ENCODE measurements around the gene POLR3E.

POLR3E gene

DNA sequence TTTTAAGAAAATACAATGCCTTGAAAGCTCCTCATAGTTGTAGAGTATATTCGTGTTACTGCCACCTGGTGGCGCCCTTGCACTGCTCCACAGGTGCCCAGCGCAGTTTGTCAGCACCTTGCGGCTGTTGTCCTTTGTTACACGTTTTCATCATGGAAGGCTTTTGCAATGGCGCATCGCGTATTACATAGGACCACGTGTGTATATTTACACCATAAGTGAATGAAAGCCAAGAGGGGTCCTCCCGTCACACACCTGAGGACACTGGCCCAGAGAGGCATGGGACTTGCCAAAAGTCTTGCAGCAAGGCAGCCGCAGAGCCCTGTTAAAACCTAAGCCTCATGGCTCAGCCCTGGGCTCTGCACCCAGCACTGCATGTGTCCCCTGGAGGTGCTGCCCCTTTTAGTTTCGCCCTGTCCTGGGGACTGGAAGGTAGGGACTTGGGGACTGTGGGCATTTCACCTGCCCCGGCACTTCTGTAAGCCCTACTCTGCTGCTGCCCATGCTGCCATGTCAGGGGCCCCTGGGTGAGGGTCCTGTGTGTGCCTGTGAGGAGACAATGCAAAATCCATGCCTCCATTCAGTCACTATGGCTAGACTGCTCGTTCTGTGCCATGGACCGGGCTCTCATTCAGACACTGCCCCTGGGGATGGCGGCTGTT is 24.3 kb downstream of the POLR3E start:
- Histone ChIP-seq H3K36me3 (peaks cover 96% of the 10 kb centered on the region), H3K9me3 (ENCODE audit: severe bottlenecking) (no peaks in the 10 kb centered on the region), H3K27me3 (ENCODE audit: insufficient read depth, low read depth, severe bottlenecking) (no peaks in the 10 kb centered on the region), H3K4me3 (ENCODE audit: low read depth, low read length) (no peak overlapping the region), H3K27ac (peak overlapping the region; percentile 57)
- TF ChIP-seq, protein P1, sequence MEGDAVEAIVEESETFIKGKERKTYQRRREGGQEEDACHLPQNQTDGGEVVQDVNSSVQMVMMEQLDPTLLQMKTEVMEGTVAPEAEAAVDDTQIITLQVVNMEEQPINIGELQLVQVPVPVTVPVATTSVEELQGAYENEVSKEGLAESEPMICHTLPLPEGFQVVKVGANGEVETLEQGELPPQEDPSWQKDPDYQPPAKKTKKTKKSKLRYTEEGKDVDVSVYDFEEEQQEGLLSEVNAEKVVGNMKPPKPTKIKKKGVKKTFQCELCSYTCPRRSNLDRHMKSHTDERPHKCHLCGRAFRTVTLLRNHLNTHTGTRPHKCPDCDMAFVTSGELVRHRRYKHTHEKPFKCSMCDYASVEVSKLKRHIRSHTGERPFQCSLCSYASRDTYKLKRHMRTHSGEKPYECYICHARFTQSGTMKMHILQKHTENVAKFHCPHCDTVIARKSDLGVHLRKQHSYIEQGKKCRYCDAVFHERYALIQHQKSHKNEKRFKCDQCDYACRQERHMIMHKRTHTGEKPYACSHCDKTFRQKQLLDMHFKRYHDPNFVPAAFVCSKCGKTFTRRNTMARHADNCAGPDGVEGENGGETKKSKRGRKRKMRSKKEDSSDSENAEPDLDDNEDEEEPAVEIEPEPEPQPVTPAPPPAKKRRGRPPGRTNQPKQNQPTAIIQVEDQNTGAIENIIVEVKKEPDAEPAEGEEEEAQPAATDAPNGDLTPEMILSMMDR (IDR thresholded peaks at IDR 0.05; ENCODE audit: low read depth, low read length): peak; percentile 86
- peak; percentile 73 for DNase-seq

DNA sequence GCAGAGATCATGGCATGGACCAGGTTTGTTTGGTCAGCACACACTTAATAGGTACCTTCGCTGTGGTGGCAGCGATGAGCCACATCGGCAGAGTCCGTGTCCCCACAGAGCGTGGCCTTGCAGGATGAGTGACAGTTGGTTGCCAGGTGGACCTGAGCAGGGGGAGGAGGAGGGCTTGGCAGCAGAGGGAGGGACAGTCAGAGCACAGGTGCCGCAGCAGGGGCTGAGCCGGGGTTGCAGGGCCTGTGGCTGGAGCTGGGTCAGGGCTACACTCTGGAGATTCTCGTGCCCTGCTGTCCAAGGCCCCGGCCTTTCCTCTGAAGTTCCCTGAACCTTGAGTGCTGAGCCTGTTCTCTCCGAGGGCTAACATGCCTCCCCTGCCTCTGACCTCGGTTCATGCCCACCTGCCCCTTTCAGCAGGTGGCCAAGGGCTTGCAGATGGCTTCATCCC is 24.8 kb downstream of the POLR3E start:
- no peaks in the 10 kb centered on the region for H3K27me3 ChIP-seq (ENCODE audit: insufficient read depth, low read depth, severe bottlenecking)
- H3K9me3 ChIP-seq (ENCODE audit: severe bottlenecking): no peaks in the 10 kb centered on the region
- TF ChIP-seq, protein P1 (IDR thresholded peaks at IDR 0.05; ENCODE audit: low read depth, low read length): no peak
- H3K4me3 ChIP-seq (ENCODE audit: low read depth, low read length): no peak overlapping the region
- H3K36me3 ChIP-seq: peaks cover 96% of the 10 kb centered on the region
- DNase-seq: no peak
- H3K27ac ChIP-seq: peak overlapping the region; percentile 57; the same call in 1 of the 2 replicates

DNA sequence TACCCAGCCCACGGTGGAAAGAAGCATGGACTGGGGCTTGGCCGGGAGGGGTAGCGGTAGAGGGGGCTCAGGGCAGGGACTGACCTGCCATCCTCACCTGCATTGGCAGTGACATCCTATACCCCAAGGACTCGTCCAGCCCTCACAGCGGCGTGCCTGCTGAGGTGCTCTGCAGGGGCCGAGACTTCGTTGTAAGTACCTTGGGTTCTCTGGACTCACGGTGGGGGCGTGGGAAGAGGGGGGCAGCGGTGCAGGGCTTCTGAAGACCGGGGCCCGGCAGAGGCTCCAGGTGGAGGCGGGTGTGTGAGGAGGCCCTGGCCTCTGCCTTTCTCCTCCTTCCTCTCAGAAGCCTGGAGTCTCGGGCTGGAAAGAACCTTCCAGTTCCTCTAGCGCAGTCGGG is 25.5 kb downstream of the POLR3E start:
- Histone ChIP-seq H3K9me3 (ENCODE audit: severe bottlenecking) (no peaks in the 10 kb centered on the region), H3K36me3 (peaks cover 96% of the 10 kb centered on the region), H3K4me3 (ENCODE audit: low read depth, low read length) (no peak overlapping the region), H3K27me3 (ENCODE audit: insufficient read depth, low read depth, severe bottlenecking) (no peaks in the 10 kb centered on the region), H3K27ac (no peak overlapping the region)
- TF ChIP-seq, protein P1 (IDR thresholded peaks at IDR 0.05; ENCODE audit: low read depth, low read length): no peak
- no peak for DNase-seq

DNA sequence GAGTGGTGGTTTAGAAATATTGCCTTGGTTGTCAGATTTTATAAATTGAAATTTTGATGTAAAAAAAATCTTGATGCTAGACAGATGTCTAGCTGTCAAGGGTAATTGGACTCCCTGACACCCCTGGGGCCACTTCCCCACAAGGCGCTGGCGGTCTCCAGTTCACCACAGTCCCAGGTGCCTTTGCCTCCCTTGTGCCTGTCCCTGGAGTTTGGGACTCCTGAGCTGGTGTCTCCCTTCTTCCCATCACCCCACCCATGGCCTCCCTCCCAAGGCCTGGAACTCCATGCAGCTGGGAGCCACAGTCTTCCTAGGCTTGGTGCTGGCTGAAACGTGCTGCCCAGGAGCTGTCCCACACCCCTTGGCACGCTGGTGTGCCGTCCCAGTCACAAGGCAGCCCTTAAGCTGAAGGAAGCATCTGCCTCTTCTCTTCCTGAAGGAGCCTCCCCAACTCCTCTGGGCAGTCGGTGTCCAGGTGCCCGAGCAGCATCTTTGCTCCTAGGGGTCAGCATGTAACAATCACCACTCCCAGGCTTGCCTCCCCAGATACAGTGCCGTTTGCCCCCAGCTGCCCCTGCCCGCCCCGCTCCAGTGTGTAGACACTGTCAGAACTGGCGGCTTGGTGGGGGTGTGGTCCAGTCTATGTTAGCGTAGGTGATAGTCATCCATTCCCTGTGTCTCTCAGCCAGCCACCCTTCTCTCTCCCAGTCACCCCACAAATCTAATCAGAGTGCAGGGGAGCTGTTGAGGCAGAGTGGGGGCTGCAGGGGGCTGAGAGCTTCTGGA is 26.2 kb downstream of the POLR3E start:
- H3K27me3 ChIP-seq (ENCODE audit: insufficient read depth, low read depth, severe bottlenecking): no peaks in the 10 kb centered on the region
- TF ChIP-seq, protein P1 (IDR thresholded peaks at IDR 0.05; ENCODE audit: low read depth, low read length): no peak
- no peak overlapping the region for H3K4me3 ChIP-seq (ENCODE audit: low read depth, low read length)
- H3K36me3 ChIP-seq: peaks cover 96% of the 10 kb centered on the region
- no peak for DNase-seq
- H3K9me3 ChIP-seq (ENCODE audit: severe bottlenecking): no peaks in the 10 kb centered on the region
- no peak overlapping the region for H3K27ac ChIP-seq

DNA sequence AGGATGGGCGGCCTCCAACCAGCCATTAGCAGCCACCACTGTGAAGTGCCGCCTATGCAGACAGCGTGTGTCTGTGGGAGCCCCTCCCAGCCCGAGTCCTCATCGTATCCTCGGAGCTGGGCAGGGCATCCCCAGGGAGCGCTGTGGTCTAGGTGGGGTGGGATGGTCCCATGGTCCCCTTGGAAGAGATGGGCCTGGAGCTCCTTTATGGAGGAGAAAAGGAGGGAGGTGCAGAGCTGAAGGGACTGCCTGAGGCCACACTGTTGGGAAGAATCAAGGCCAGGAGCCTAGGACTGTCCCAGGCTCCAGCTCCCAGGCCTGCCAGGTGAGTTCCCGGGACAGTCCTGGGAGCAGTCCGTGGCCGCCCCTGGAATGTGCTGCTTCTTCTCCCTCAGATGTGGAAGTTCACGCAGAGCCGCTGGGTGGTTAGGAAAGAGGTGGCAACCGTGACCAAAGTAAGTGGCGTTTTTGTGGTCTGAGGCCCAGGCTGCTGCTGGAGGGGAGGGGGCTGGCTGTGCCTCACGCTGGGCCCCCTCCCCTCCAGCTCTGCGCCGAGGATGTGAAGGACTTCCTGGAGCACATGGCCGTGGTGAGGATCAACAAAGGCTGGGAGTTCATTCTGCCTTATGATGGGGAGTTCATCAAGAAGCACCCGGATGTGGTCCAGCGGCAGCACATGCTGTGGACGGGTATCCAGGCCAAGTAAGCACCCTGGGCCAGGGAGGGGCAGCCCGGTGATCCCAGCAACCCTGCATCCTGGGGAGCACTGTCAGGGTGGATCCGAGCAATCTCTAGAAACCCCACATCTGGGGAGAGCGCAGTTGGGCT is 27.0 kb downstream of the POLR3E start:
- Histone ChIP-seq H3K4me3 (ENCODE audit: low read depth, low read length) (no peak overlapping the region), H3K27me3 (ENCODE audit: insufficient read depth, low read depth, severe bottlenecking) (no peaks in the 10 kb centered on the region), H3K36me3 (peaks cover 96% of the 10 kb centered on the region), H3K27ac (no peak overlapping the region), H3K9me3 (ENCODE audit: severe bottlenecking) (no peaks in the 10 kb centered on the region)
- TF ChIP-seq, protein P1 (IDR thresholded peaks at IDR 0.05; ENCODE audit: low read depth, low read length): no peak
- DNase-seq: no peak

All from WERI-Rb-1 (cell line).